ENCODE measurements around the gene CTNNBL1.

DNA sequence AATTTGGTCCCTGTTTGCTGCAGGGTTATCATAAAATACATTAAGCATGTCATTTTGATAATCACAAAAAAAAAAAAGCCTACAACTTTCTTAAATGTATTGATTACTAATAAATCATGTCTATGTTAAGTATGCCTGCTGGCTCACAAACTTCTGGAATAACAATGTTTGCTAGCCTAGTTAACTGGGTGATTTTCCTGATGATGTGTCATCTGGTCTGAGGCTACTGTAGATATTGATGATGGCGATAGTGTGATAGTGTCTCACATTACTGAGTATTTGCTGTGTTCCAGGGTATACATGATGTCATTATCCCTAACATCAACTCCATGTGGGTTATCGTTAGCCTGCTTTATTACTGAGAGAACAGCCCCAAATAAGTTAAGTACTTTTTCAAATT lies 122.9 kb downstream of the CTNNBL1 start:
- TF ChIP-seq, protein P1, sequence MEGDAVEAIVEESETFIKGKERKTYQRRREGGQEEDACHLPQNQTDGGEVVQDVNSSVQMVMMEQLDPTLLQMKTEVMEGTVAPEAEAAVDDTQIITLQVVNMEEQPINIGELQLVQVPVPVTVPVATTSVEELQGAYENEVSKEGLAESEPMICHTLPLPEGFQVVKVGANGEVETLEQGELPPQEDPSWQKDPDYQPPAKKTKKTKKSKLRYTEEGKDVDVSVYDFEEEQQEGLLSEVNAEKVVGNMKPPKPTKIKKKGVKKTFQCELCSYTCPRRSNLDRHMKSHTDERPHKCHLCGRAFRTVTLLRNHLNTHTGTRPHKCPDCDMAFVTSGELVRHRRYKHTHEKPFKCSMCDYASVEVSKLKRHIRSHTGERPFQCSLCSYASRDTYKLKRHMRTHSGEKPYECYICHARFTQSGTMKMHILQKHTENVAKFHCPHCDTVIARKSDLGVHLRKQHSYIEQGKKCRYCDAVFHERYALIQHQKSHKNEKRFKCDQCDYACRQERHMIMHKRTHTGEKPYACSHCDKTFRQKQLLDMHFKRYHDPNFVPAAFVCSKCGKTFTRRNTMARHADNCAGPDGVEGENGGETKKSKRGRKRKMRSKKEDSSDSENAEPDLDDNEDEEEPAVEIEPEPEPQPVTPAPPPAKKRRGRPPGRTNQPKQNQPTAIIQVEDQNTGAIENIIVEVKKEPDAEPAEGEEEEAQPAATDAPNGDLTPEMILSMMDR (conservative IDR thresholded peaks at IDR 0.05; ENCODE audit: low read depth, low read length) = no peak
- TF ChIP-seq EZH2 (IDR thresholded peaks at IDR 0.05; ENCODE audit: low read length, unreplicated experiment) (no peak), EZH2phosphoT487 (IDR thresholded peaks at IDR 0.05; ENCODE audit: borderline replicate concordance, low read length) (no peak)
